GM12891 (cell line): ENCODE measurements around the gene CTSH.

Experiments
- POLR2A ChIP-seq: IDR thresholded peaks from 2 replicates; pipeline ENCODE4 v1.6.1; 2011; ENCODE audit warnings: low read depth, low read length, control low read depth
- POLR2AphosphoS5 ChIP-seq: IDR thresholded peaks from 2 replicates; pipeline ENCODE4 v1.6.1; 2011; ENCODE audit warnings: low read depth, low read length, control low read depth
- POU2F2 ChIP-seq: IDR thresholded peaks from 2 replicates; pipeline ENCODE4 v1.6.1; 2011; ENCODE audit warnings: low read depth, mild to moderate bottlenecking, control low read depth, low read length, moderate library complexity
- TAF1 ChIP-seq: IDR thresholded peaks from 2 replicates; pipeline ENCODE4 v1.6.1; 2011; ENCODE audit warnings: low read depth, low read length, control low read depth

- TF ChIP-seq POLR2A (no peak), POU2F2 (no peak), POLR2AphosphoS5 (no peak), TAF1 (no peak)
Measured at GRCh38 chr15:78949461-78949860, 4.6 kb upstream of the CTSH start.
